ENCODE results near the gene GLRA1.
"Not testable (repeated sequence)": the region's sequence is repeated elsewhere in the genome, so short reads cannot be mapped to it uniquely, and the experiment has no call there.

The GLRA1 gene

GRCh38 chr5:151880324-151880723 is 44.3 kb downstream of the GLRA1 start:
- DNase-seq: no peak

- DNase-seq: no peak
These were observed 51.0 kb downstream of the GLRA1 start for GRCh38 chr5:151873701-151874100.

GRCh38 chr5:151872701-151873100 is 52.0 kb downstream of the GLRA1 start:
- DNase-seq: no peak

- no peak for DNase-seq
These were observed 53.8 kb downstream of the GLRA1 start for GRCh38 chr5:151870820-151871219.

- DNase-seq: no peak
These were observed 54.4 kb downstream of the GLRA1 start for GRCh38 chr5:151870271-151870670.

GRCh38 chr5:151869843-151870242 is 54.8 kb downstream of the GLRA1 start:
- DNase-seq: no peak

- DNase-seq: no peak
These were observed 56.2 kb downstream of the GLRA1 start for GRCh38 chr5:151868451-151868850.

GRCh38 chr5:151864061-151864748 is 60.4 kb downstream of the GLRA1 start:
- DNase-seq: no peak

- DNase-seq: no peak
These were observed 61.1 kb downstream of the GLRA1 start for GRCh38 chr5:151863566-151863965.

- DNase-seq: no peak
These were observed 61.7 kb downstream of the GLRA1 start for GRCh38 chr5:151862811-151863472.

GRCh38 chr5:151860867-151861266 is 63.8 kb downstream of the GLRA1 start:
- not testable (repeated sequence) for DNase-seq

- no peak for DNase-seq
These were observed 67.8 kb downstream of the GLRA1 start for GRCh38 chr5:151856861-151857260.

- no peak for DNase-seq
These were observed 69.0 kb downstream of the GLRA1 start for GRCh38 chr5:151855701-151856100.

- DNase-seq: no peak
These were observed 76.8 kb downstream of the GLRA1 start for GRCh38 chr5:151847871-151848270.

GRCh38 chr5:151846765-151847164 is 77.9 kb downstream of the GLRA1 start:
- DNase-seq: no peak

GRCh38 chr5:151832843-151833242 is 91.8 kb downstream of the GLRA1 start:
- not testable (repeated sequence) for DNase-seq

GRCh38 chr5:151829370-151829769 is 95.3 kb downstream of the GLRA1 start:
- no peak for DNase-seq

GRCh38 chr5:151825445-151825844 is 99.2 kb downstream of the GLRA1 start:
- no peak for DNase-seq

- no peak for DNase-seq
These were observed 102.5 kb downstream of the GLRA1 start for GRCh38 chr5:151822141-151822540.

- DNase-seq: no peak
These were observed 103.7 kb downstream of the GLRA1 start for GRCh38 chr5:151820903-151821302.

GRCh38 chr5:151820271-151820670 is 104.4 kb downstream of the GLRA1 start:
- DNase-seq: no peak

GRCh38 chr5:151819830-151820229 is 104.8 kb downstream of the GLRA1 start:
- no peak for DNase-seq

- DNase-seq: no peak
These were observed 109.6 kb downstream of the GLRA1 start for GRCh38 chr5:151815051-151815450.

GRCh38 chr5:151812757-151813309 is 111.8 kb downstream of the GLRA1 start:
- DNase-seq: no peak
